H1 (cell line): ENCODE data around the gene VAT1L. TPM values are rescaled to one million over a fixed set of nuclear protein-coding genes. Genes with fewer than 3 reads are reported as not detected.

Experiments used
- CTCF ChIA-PET: fragments of 300-600 bp; sonication (Branson Sonifier 250); formaldehyde crosslinking; loops from one replicate; lab custom pipeline; 2021; ENCODE audit not compliant: partially characterized antibody; lab: Charles Lee
- POLR2A ChIA-PET: fragments of 300-600 bp; sonication (Branson Sonifier 250); formaldehyde crosslinking; loops from one replicate; lab custom pipeline; 2021; ENCODE audit warnings: inconsistent platforms; ENCODE audit not compliant: partially characterized antibody; lab: Charles Lee
- DNase-seq, 2 experiments: peaks; one replicate each; pipeline versions ENCODE4 v3.0.0 to v3.0.0-alpha.2; 2010 to 2022; ENCODE audit warnings: low spot score in 2 of 2, low read depth in 1 of 2, mixed read lengths in 1 of 2
- FAIRE-seq: peaks from 2 replicates; lab custom pipeline; 2011; peaks lifted over from hg19 to GRCh38; lab: Jason Lieb, UNC
- H2AFZ ChIP-seq: 2 replicates; pipeline ENCODE4 v1.8.1; 2012; ENCODE audit warnings: low read length, inconsistent platforms
- H2AK5ac ChIP-seq: 2 replicates; pipeline ENCODE4 v1.6.1; 2013; ENCODE audit warnings: low read depth, low read length
- H2BK120ac ChIP-seq: replicated peaks from 2 replicates; pipeline ENCODE3; 2013; ENCODE audit warnings: low read depth, low read length, inconsistent platforms
- H2BK12ac ChIP-seq: 2 replicates; pipeline ENCODE4 v1.6.1; 2013; ENCODE audit warnings: low read depth, low read length
- H2BK15ac ChIP-seq: 2 replicates; pipeline ENCODE4 v1.6.1; 2013; ENCODE audit warnings: low read length
- H2BK20ac ChIP-seq: 2 replicates; pipeline ENCODE4 v1.6.1; 2013; ENCODE audit warnings: low read length
- H2BK5ac ChIP-seq: 2 replicates; pipeline ENCODE4 v1.6.1; 2013; ENCODE audit warnings: low read depth, low read length
- H3K14ac ChIP-seq: 2 replicates; pipeline ENCODE4 v1.6.1; 2013; ENCODE audit warnings: inconsistent platforms; ENCODE audit not compliant: insufficient read length
- H3K18ac ChIP-seq: 2 replicates; pipeline ENCODE4 v1.6.1; 2013; ENCODE audit warnings: low read length; ENCODE audit errors: extremely low read depth
- H3K23ac ChIP-seq: 2 replicates; pipeline ENCODE4 v1.6.1; 2013; ENCODE audit warnings: inconsistent platforms; ENCODE audit not compliant: insufficient read length
- H3K23me2 ChIP-seq: 2 replicates; pipeline ENCODE4 v1.6.1; 2013; ENCODE audit warnings: low read depth, low read length
- H3K27ac ChIP-seq: 2 replicates; pipeline ENCODE4 v1.6.1; 2011; ENCODE audit warnings: low read depth, low read length, inconsistent platforms
- H3K27me3 ChIP-seq, 4 experiments: replicated peaks in 1 of 4; 1 replicate in 1 of 4; 2 replicates in 3 of 4; pipeline versions ENCODE4 v1.6.1 to v1.8.1; 2011 to 2013; ENCODE audit warnings: low read length in 3 of 4, mild to moderate bottlenecking in 3 of 4, inconsistent platforms in 2 of 4, mixed read lengths in 2 of 4, moderate library complexity in 1 of 4; ENCODE audit not compliant: control insufficient read depth in 3 of 4, insufficient read depth in 3 of 4; ENCODE audit errors: extremely low read depth in 1 of 4
- H3K36me3 ChIP-seq, 4 experiments: 2 replicates each; pipeline versions ENCODE4 v1.6.1 to v1.8.1; 2011 to 2013; ENCODE audit warnings: mild to moderate bottlenecking in 4 of 4, low read length in 3 of 4, moderate library complexity in 2 of 4, control low read depth in 1 of 4, inconsistent platforms in 1 of 4; ENCODE audit not compliant: insufficient read depth in 4 of 4, control insufficient read depth in 2 of 4
- H3K4ac ChIP-seq: replicated peaks from 2 replicates; pipeline ENCODE3; 2013; ENCODE audit warnings: low read length, low read depth, mixed read lengths, inconsistent platforms; ENCODE audit not compliant: insufficient read length
- H3K4me1 ChIP-seq, 4 experiments: replicated peaks in 1 of 4; 1 replicate in 1 of 4; 2 replicates in 3 of 4; pipeline versions ENCODE4 v1.6.1 to v1.8.1; 2011 to 2013; ENCODE audit warnings: low read length in 3 of 4, inconsistent platforms in 2 of 4, mixed read lengths in 1 of 4; ENCODE audit not compliant: insufficient read depth in 4 of 4, control insufficient read depth in 3 of 4
- H3K4me2 ChIP-seq, 2 experiments: 2 replicates each; pipeline versions ENCODE4 v1.6.1 to v1.8.1; 2011 to 2013; ENCODE audit warnings: low read depth in 2 of 2, low read length in 2 of 2, control low read depth in 1 of 2, inconsistent platforms in 1 of 2, mild to moderate bottlenecking in 1 of 2; ENCODE audit not compliant: insufficient read depth in 1 of 2
- H3K4me3 ChIP-seq, 4 experiments: fragments of 200-600, 300-600 bp in 1 of 4; sonication (generic), shearing (Covaris generic), sonication (Bioruptor Twin) in 1 of 4; 2 replicates each; pipeline versions ENCODE4 v1.5.1 to v1.8.1; 2011 to 2016; ENCODE audit warnings: low read length in 4 of 4, low read depth in 3 of 4, control low read depth in 2 of 4, inconsistent platforms in 2 of 4, mild to moderate bottlenecking in 2 of 4, mixed read lengths in 1 of 4, moderate library complexity in 1 of 4; ENCODE audit not compliant: insufficient read depth in 2 of 4; ENCODE audit errors: extremely low read depth in 1 of 4
- H3K56ac ChIP-seq: replicated peaks from 2 replicates; pipeline ENCODE3; 2013; ENCODE audit warnings: low read depth, mild to moderate bottlenecking, mixed read lengths, low read length, inconsistent platforms; ENCODE audit not compliant: insufficient read length
- H3K79me1 ChIP-seq: 2 replicates; pipeline ENCODE4 v1.6.1; 2013; ENCODE audit warnings: low read depth, low read length, control low read depth
- H3K79me2 ChIP-seq, 2 experiments: 2 replicates each; pipeline versions ENCODE4 v1.6.1 to v1.8.1; 2012 to 2013; ENCODE audit warnings: low read length in 2 of 2, mild to moderate bottlenecking in 2 of 2, inconsistent platforms in 1 of 2; ENCODE audit not compliant: insufficient read depth in 2 of 2, control insufficient read depth in 1 of 2
- H3K9ac ChIP-seq, 4 experiments: replicated peaks in 1 of 4; 1 replicate in 1 of 4; 2 replicates in 3 of 4; pipeline versions ENCODE4 v1.6.1 to v1.8.1; 2011 to 2013; ENCODE audit warnings: low read depth in 3 of 4, low read length in 3 of 4, control low read depth in 2 of 4, mild to moderate bottlenecking in 2 of 4, moderate library complexity in 2 of 4, inconsistent platforms in 1 of 4; ENCODE audit errors: extremely low read depth in 1 of 4
- H3K9me3 ChIP-seq, 2 experiments: 2 replicates each; pipeline versions ENCODE4 v1.6.1 to v1.8.1; 2012 to 2013; ENCODE audit warnings: mild to moderate bottlenecking in 2 of 2, moderate library complexity in 2 of 2, control low read depth in 1 of 2, inconsistent platforms in 1 of 2, low read depth in 1 of 2, low read length in 1 of 2, mixed read lengths in 1 of 2; ENCODE audit not compliant: insufficient read depth in 2 of 2
- H4K20me1 ChIP-seq, 2 experiments: replicated peaks in 1 of 2; 2 replicates each; pipeline versions ENCODE3 to v1.8.1; 2011 to 2013; ENCODE audit warnings: inconsistent platforms in 2 of 2, low read length in 2 of 2, mild to moderate bottlenecking in 1 of 2; ENCODE audit not compliant: insufficient read depth in 2 of 2, control insufficient read depth in 1 of 2
- H4K5ac ChIP-seq: 2 replicates; pipeline ENCODE4 v1.6.1; 2013; ENCODE audit warnings: low read length, low read depth, mixed read lengths, inconsistent platforms; ENCODE audit not compliant: insufficient read length
- H4K8ac ChIP-seq: 2 replicates; pipeline ENCODE4 v1.8.0; 2013; ENCODE audit warnings: mild to moderate bottlenecking, moderate library complexity, low read length, inconsistent platforms; ENCODE audit not compliant: insufficient read depth; ENCODE audit errors: extremely low read depth
- H4K91ac ChIP-seq: replicated peaks from 2 replicates; pipeline ENCODE3; 2013; ENCODE audit warnings: low read length, mixed read lengths, inconsistent platforms; ENCODE audit not compliant: insufficient read length
- CTBP2 ChIP-seq: IDR thresholded peaks from 2 replicates; pipeline ENCODE4 v1.7.0; 2011; ENCODE audit warnings: borderline replicate concordance, mild to moderate bottlenecking, moderate library complexity, mixed read lengths, low read length; ENCODE audit not compliant: insufficient read depth, insufficient read length
- GABPA ChIP-seq: IDR thresholded peaks from 2 replicates; pipeline ENCODE4 v1.6.1; 2011; ENCODE audit warnings: mild to moderate bottlenecking, low read length, moderate library complexity, borderline replicate concordance; ENCODE audit not compliant: insufficient read depth
- NANOG ChIP-seq: IDR thresholded peaks from 2 replicates; pipeline ENCODE4 v1.6.1; 2011; ENCODE audit warnings: low read length, low read depth, mild to moderate bottlenecking, inconsistent platforms; ENCODE audit not compliant: insufficient read depth, poor library complexity, severe bottlenecking
- RAD21 ChIP-seq, 2 experiments: IDR thresholded peaks in 1 of 2; conservative IDR thresholded peaks in 1 of 2; 2 replicates each; pipeline ENCODE4 v1.6.1; 2011; ENCODE audit warnings: low read depth in 2 of 2, low read length in 2 of 2, improper control_type of control experiment in 1 of 2, inconsistent platforms in 1 of 2, mild to moderate bottlenecking in 1 of 2, moderate library complexity in 1 of 2
- SIN3A ChIP-seq, 2 experiments: IDR thresholded peaks in 1 of 2; conservative IDR thresholded peaks in 1 of 2; 2 replicates each; pipeline ENCODE4 v1.6.1; 2011 to 2012; ENCODE audit warnings: low read length in 2 of 2, improper control_type of control experiment in 1 of 2, low read depth in 1 of 2, mild to moderate bottlenecking in 1 of 2
- TCF12 ChIP-seq: IDR thresholded peaks from 2 replicates; pipeline ENCODE4 v1.6.1; 2011; ENCODE audit warnings: low read depth, mild to moderate bottlenecking, low read length
- WGBS, 2 experiments: shearing (Covaris generic) in 1 of 2; methylation state at CpG; one replicate each; pipeline versions ENCODE4 v1.1.6 to v1.1.7; 2013 to 2015; ENCODE audit warnings: low lambda C conversion rate in 2 of 2, mixed read lengths in 2 of 2, inconsistent platforms in 1 of 2, low coverage in 1 of 2, missing lambda C conversion rate in 1 of 2; ENCODE audit not compliant: insufficient replicate concordance in 2 of 2, insufficient coverage in 1 of 2, insufficient read length in 1 of 2; ENCODE audit errors: extremely low coverage in 1 of 2, missing lambda C conversion rate in 1 of 2; 5-methylcytosine and 5-hydroxymethylcytosine counted together
- polyA plus RNA-seq, 7 experiments: library from polyadenylated mRNA; depleted of rRNA in 3 of 7; stranded (reverse) in 5 of 7; unstranded in 2 of 7; fragments of >200 nt in 5 of 7; fragments of 200-250 nt in 2 of 7; gene quantifications; 1 replicate in 5 of 7; 2 replicates in 1 of 7; 4 replicates in 1 of 7; pipeline versions ENCODE4 v1.2.1 to v1.2.3, GENCODE V29; 2011 to 2013; ENCODE audit warnings: missing spikeins in 2 of 7, mixed read lengths in 2 of 7
- total RNA-seq: library from RNA; stranded (reverse); fragmentation: NEBNext Ultra II Directional; extraction: Animal tissue kit (Norgen Biotek cat#: 25700); gene quantifications from 2 replicates; pipeline ENCODE4 v1.2.1, GENCODE V29; 2021

The VAT1L gene
- total and polyA plus RNA-seq, 2 of the 8 experiments (the other 6 are each of a cell fraction or from before 2014, with no cell fraction given): 46.3 to 48.2 TPM

- peak overlapping the region; percentile 12 for H4K91ac ChIP-seq
- no peak overlapping the region for H3K56ac ChIP-seq
- H3K79me2 ChIP-seq: no peaks in the 10 kb centered on the region
- H3K18ac ChIP-seq: no peak overlapping the region
- H2BK5ac ChIP-seq: no peak overlapping the region
- no peak overlapping the region for H4K8ac ChIP-seq
- H3K4ac ChIP-seq: no peak overlapping the region
- ChIA-PET CTCF (interaction anchor here (0.8 to 5.2 kb wide), 9 partner anchors 10 to 48 kb away, joined by 3 to 33 read pairs (median 4); no protein-coding TSS in a partner anchor), POLR2A (no interaction called here)
- H3K14ac ChIP-seq: no peak overlapping the region
- DNase-seq: no peak
- H4K20me1 ChIP-seq: no peaks in the 10 kb centered on the region
- H2BK120ac ChIP-seq: no peak overlapping the region
- no peak overlapping the region for H3K4me3 ChIP-seq
- H3K27ac ChIP-seq: no peak overlapping the region
- H3K27me3 ChIP-seq: no peaks in the 10 kb centered on the region
- H4K5ac ChIP-seq: no peak overlapping the region
- H2BK15ac ChIP-seq: no peak overlapping the region
- no peak overlapping the region for H2AFZ ChIP-seq
- no peaks in the 10 kb centered on the region for H3K23me2 ChIP-seq
- no peak overlapping the region; the same call in 1 of the 2 replicates for H2BK20ac ChIP-seq
- no peaks in the 10 kb centered on the region for H3K9me3 ChIP-seq
- no peak overlapping the region for H3K9ac ChIP-seq
- TF ChIP-seq CTBP2 (no peak), NANOG (no peak), RAD21 (IDR thresholded peaks at IDR 0.05 in 1 of 2, conservative IDR thresholded peaks at IDR 0.05 in 1 of 2; ENCODE audit: low read depth in 2 of 2, low read length in 2 of 2) (no peak), TCF12 (no peak), GABPA (no peak), SIN3A (conservative IDR thresholded peaks at IDR 0.05 in 1 of 2, IDR thresholded peaks at IDR 0.05 in 1 of 2; ENCODE audit: low read depth in 1 of 2, low read length in 2 of 2) (no peak)
- H3K36me3 ChIP-seq: no peaks in the 10 kb centered on the region; a peak in 1 of 8 replicates
- peaks cover 1 to 6% (median 5%) of the 10 kb centered on the region in 4 experiments; a peak in 6 of 7 replicates for H3K4me1 ChIP-seq
- H2BK12ac ChIP-seq: no peak overlapping the region; the same call in 1 of the 2 replicates
- 99% methylated on average over 7 of the region's 7 CpGs; no CpG with 5 or more reads in 1 of the 2 experiments for WGBS, 2 experiments
- no peak for FAIRE-seq
- no peaks in the 10 kb centered on the region for H3K79me1 ChIP-seq
- no peak overlapping the region for H3K4me2 ChIP-seq
- no peak overlapping the region for H2AK5ac ChIP-seq
- no peak overlapping the region for H3K23ac ChIP-seq
Measured at GRCh38 chr16:77986011-77986740, 197.8 kb downstream of the VAT1L start.
